Measurements from ENCODE around the gene PRPF18.

PRPF18 gene

DNA sequence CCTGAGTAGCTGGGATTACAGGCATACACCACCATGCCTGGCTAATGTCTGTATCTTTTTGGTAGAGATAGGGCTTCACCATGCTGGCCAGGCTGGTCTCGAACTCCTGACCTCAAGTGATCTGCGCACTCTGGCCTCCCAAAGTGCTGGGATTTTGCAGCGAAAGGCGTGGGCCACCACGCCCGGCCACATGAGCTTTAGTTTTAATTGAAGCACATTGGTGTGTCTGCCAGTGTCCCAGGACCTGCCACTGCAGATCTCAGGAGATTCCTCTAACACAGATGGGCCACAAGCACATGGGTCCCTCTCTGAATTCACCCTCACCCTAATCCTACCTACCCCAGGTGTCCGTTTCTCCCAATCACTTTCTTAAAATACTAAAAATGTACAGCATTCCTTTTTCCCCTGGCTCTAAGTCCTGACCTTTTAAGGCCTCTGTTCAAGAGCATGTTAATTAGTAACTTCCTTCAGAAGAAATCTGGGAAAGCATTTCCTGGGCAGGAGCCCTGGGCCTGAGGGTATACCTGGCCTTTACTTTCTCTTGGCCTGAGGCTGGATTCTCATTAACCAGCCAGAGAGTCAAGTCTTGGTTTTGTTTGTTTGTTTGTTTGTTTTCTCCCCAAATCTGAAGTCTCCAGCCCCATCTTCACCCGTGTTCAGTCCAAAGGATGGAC is 82.6 kb downstream of the PRPF18 start:
- no peak for DNase-seq (ENCODE audit: low read depth)

DNA sequence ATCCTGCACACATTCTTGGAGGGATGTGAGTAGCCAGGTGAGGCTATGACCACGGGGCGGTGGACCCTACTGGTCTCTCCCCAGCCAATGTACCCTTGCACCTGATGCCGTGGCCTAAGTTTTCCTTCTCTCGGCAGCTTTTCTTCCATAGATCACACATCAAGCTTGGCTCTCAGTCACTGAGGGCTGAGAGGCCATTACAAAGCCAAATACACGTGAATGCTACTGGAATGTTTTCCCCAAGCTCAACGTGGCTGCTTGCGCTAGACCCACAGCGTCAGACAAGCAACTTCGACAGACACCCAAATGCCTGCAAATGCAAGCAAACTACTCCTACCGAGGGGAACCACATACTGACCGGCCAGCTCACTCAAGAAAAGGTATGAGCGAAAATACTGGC is 83.1 kb downstream of the PRPF18 start:
- DNase-seq (ENCODE audit: low read depth): no peak

- no peak for DNase-seq (ENCODE audit: low read depth)
Observed at GRCh38 chr10:13670311-13670710, 83.5 kb downstream of the PRPF18 start.

GRCh38 chr10:13671904-13672303 is 85.1 kb downstream of the PRPF18 start:
- DNase-seq (ENCODE audit: low read depth): no peak

DNA sequence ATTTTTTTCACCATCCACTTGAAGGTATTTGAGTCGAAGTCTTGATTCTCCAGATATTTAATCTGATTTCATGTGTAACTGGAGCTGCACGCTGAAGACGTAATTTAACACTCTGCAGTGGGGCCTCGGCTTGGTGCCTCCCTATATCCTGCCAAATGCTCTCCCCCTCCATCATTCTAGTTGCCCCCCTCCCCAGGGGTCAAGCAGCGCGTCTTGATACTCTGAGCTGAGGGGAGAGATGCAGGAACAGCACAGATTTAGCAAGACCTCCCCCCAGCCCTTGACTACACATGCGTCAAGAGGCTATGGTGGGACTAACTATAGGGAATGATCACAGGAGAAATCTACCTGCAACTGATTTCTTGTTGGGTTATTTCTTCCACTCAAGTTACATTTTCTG is 85.8 kb downstream of the PRPF18 start:
- no peak for DNase-seq (ENCODE audit: low read depth)

- no peak for DNase-seq (ENCODE audit: low read depth)
Observed at GRCh38 chr10:13673156-13673555, 86.4 kb downstream of the PRPF18 start.

GRCh38 chr10:13674645-13675588 is 88.2 kb downstream of the PRPF18 start:
- no peak for DNase-seq (ENCODE audit: low read depth)

DNA sequence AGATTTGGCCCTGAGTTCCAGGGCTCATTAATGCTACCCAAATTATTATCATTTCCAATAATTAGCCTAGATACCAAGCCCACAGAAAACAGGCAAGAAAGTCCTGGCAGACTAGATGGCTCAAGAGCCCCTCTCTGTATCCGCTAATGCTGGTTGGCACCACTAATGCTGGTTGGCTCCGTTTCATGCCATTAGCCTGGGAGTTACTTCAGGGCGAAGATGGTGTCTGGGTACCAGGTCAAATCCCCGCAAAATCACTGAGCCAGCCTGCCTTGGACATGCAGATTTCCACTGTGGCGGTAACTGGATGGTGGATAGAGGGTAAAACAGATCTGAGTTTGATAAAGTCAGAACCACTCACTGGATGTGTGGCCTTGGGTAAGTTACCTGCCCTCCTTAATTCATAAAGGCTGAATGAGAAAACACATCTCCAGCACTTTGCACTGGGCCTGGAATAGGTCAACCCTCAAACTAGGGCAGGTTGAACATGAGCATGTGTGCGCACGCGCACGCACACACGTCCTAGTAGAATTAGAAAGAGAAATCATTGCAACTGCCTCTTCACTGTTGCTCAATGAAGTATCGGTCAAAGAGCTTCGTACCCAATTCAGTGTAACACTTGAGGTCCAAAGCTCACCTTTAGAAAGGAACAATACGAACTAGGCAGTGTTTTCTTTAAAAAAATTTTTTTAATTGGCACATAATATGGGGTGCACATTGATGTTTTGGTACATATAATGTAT is 91.5 kb downstream of the PRPF18 start:
- DNase-seq (ENCODE audit: low read depth): no peak
